AG04449 (cell line): ENCODE results near the gene FSD1.

ENCODE experiments used
- CTCF ChIA-PET: fragments of 350-600 bp; formaldehyde crosslinking; extraction: SDS; loops from one replicate; lab custom pipeline; 2021; ENCODE audit warnings: antibody characterized with exemption; lab: Yijun Ruan, JAX
- POLR2A ChIA-PET: fragments of 400-600, 350-600 bp; formaldehyde crosslinking; extraction: SDS; loops from one replicate; lab custom pipeline; 2020; ENCODE audit warnings: antibody characterized with exemption, inconsistent platforms; lab: Yijun Ruan, JAX
- DNase-seq: peaks from one replicate; pipeline ENCODE4 v3.0.0-alpha.2; 2010; ENCODE audit warnings: low read depth, low spot score
- H3K4me3 ChIP-seq: 2 replicates; pipeline ENCODE4 v1.5.1; 2011; ENCODE audit warnings: low read depth, mild to moderate bottlenecking, control low read depth, low read length
- CTCF ChIP-seq: IDR thresholded peaks from one replicate; pipeline ENCODE4 v1.5.1; 2011; ENCODE audit warnings: mild to moderate bottlenecking, moderate library complexity, low read length, control low read depth, inconsistent platforms; ENCODE audit not compliant: insufficient read depth; ENCODE audit errors: missing control alignments

FSD1 gene

GRCh38 chr19:4358709-4359626 is 54.6 kb downstream of the FSD1 start:
- H3K4me3 ChIP-seq = no peak overlapping the region
- CTCF ChIA-PET = interaction anchor here (1.2 to 2.0 kb wide), 3 partner anchors 11 to 17 kb away, joined by 3 to 5 read pairs (median 4); no protein-coding TSS in a partner anchor
- no peak for TF ChIP-seq CTCF
- POLR2A ChIA-PET = interaction anchor here (0.6 to 1.7 kb wide), 2 partner anchors 16 to 23 kb away, joined by 3 to 5 read pairs; partner anchors contain the start of gene MPND
- DNase-seq = no peak

- no peak overlapping the region for H3K4me3 ChIP-seq
- ChIA-PET POLR2A (interaction anchor here (0.6 to 1.7 kb wide), 2 partner anchors 17 to 23 kb away, joined by 3 to 5 read pairs; partner anchors contain the start of gene MPND), CTCF (interaction anchor here (1.2 to 2.0 kb wide), 4 partner anchors 10 to 16 kb away, joined by 3 to 5 read pairs (median 4); no protein-coding TSS in a partner anchor)
- TF ChIP-seq CTCF = no peak
- DNase-seq = no peak
These were observed 55.2 kb downstream of the FSD1 start for GRCh38 chr19:4359627-4360000.

- DNase-seq = no peak
- ChIA-PET POLR2A (interaction anchor here (1.7 kb wide), 1 partner anchor 17 kb away, joined by 5 read pairs; the partner anchor contains the start of gene MPND), CTCF (interaction anchor here (1.2 to 2.0 kb wide), 3 partner anchors 14 to 41 kb away, joined by 3 to 5 read pairs (median 5); no protein-coding TSS in a partner anchor)
- no peak overlapping the region for H3K4me3 ChIP-seq
- no peak for TF ChIP-seq CTCF
These were observed 55.7 kb downstream of the FSD1 start for GRCh38 chr19:4360081-4360569.

- no peak overlapping the region for H3K4me3 ChIP-seq
- ChIA-PET CTCF (interaction anchor here (1.2 to 6.7 kb wide), 3 partner anchors 7 to 41 kb away, joined by 3 to 63 read pairs (median 5); no protein-coding TSS in a partner anchor), POLR2A (no interaction called here)
- no peak for DNase-seq
- no peak for TF ChIP-seq CTCF
These were observed 56.3 kb downstream of the FSD1 start for GRCh38 chr19:4360641-4361151.

GRCh38 chr19:4361152-4362046 is 57.0 kb downstream of the FSD1 start:
- TF ChIP-seq CTCF = no peak
- POLR2A ChIA-PET = interaction anchor here (0.5 kb wide), 1 partner anchor 486 kb away, joined by 3 read pairs; no protein-coding TSS in a partner anchor
- DNase-seq = no peak
- CTCF ChIA-PET = interaction anchor here (1.3 to 6.7 kb wide), 4 partner anchors 8 to 41 kb away, joined by 5 to 63 read pairs (median 8); partner anchors contain the start of gene CHAF1A
- H3K4me3 ChIP-seq = no peak overlapping the region
